Prostate gland (tissue), 2 donors: Measurements from ENCODE around the gene TBC1D5. TPM values are rescaled to one million over a fixed set of nuclear protein-coding genes. Genes with fewer than 3 reads are reported as not detected.
A peak's percentile ranks its signal among the peaks of the same experiment; 100 is the strongest.

Experiments used
- DNase-seq: peaks from one replicate; pipeline ENCODE4 v3.0.0-alpha.2; 2019; ENCODE audit warnings: low spot score
- H3K27ac ChIP-seq, 2 donors: fragments of 200-600 bp; sonication (generic); 2 replicates each; pipeline ENCODE4 v1.5.1; 2017 to 2019
- H3K27me3 ChIP-seq: fragments of 200-600 bp; sonication (generic); replicated peaks from 2 replicates; pipeline ENCODE4 v1.5.1; 2019; ENCODE audit not compliant: insufficient read depth
- H3K36me3 ChIP-seq, 2 donors: fragments of 200-600 bp; sonication (generic); 1 replicate in 1 of 2; 2 replicates in 1 of 2; pipeline versions ENCODE4 v1.5.1 to v1.8.1; 2017 to 2019
- H3K4me1 ChIP-seq: fragments of 200-600 bp; sonication (generic); replicated peaks from 2 replicates; pipeline ENCODE4 v1.5.1; 2019
- H3K4me3 ChIP-seq, 2 donors: fragments of 200-600 bp; sonication (generic); 2 replicates each; pipeline ENCODE4 v1.5.1; 2017 to 2019
- H3K9me3 ChIP-seq: fragments of 200-600 bp; sonication (generic); 2 replicates; pipeline ENCODE4 v1.5.1; 2017
- CTCF ChIP-seq, 4 experiments: fragments of 200-600 bp in 2 of 4; fragments of 450-650 bp in 2 of 4; sonication (generic) in 2 of 4; IDR thresholded peaks; 1 replicate in 3 of 4; 2 replicates in 1 of 4; pipeline ENCODE4 v1.5.1; 2016 to 2019; ENCODE audit warnings: antibody characterized with exemption in 4 of 4, mild to moderate bottlenecking in 2 of 4, moderate library complexity in 2 of 4
- POLR2A ChIP-seq: fragments of 450-650 bp; IDR thresholded peaks from one replicate; pipeline ENCODE4 v1.6.1; 2016; ENCODE audit warnings: antibody characterized with exemption, mild to moderate bottlenecking
- POLR2AphosphoS5 ChIP-seq: sonication (generic); formaldehyde crosslinking; IDR thresholded peaks from one replicate; pipeline ENCODE4 v1.6.1; 2017; ENCODE audit warnings: antibody characterized with exemption
- whole genome bisulfite sequencing: methylation state at CpG from one replicate; pipeline ENCODE4 v1.1.5; 2018; 5-methylcytosine and 5-hydroxymethylcytosine counted together
- intact Hi-C: fragments of 100-400 bp; cut with DNase I; formaldehyde crosslinking; loops from one replicate; pipeline ENCODE4 v1.14.2; 2022
- total RNA-seq, 2 donors: library from RNA; depleted of rRNA; stranded (reverse); fragments of >200 nt; gene quantifications; one replicate each; pipeline ENCODE4 v1.1.0, GENCODE V29; 2016

Gene TBC1D5
- total RNA-seq, 2 donors from 2014 or later, result 64.8 to 99.2 TPM

GRCh38 chr3:17266846-17267245 lies 475.6 kb downstream of the TBC1D5 start:
- no peak for TF ChIP-seq POLR2AphosphoS5
- TF ChIP-seq POLR2A, result no peak
- H3K4me3 ChIP-seq, result no peak overlapping the region
- H3K36me3 ChIP-seq, result no peaks in the 10 kb centered on the region
- no peaks in the 10 kb centered on the region for H3K4me1 ChIP-seq
- no peaks in the 10 kb centered on the region for H3K27me3 ChIP-seq
- WGBS, result 95% methylated on average over 5 of the region's 5 CpGs
- DNase-seq, result no peak
- no peak overlapping the region for H3K27ac ChIP-seq
- H3K9me3 ChIP-seq, result no peaks in the 10 kb centered on the region
- intact Hi-C loops, result no loop called here

- H3K4me1 ChIP-seq, result no peaks in the 10 kb centered on the region
- TF ChIP-seq CTCF (IDR thresholded peaks at IDR 0.05) (no peak), POLR2A (no peak), POLR2AphosphoS5 (no peak)
- WGBS, result 97% methylated on average over 3 of the region's 3 CpGs
- H3K27me3 ChIP-seq, result no peaks in the 10 kb centered on the region
- H3K9me3 ChIP-seq, result no peaks in the 10 kb centered on the region
- intact Hi-C loops, result no loop called here
- H3K4me3 ChIP-seq, result no peak overlapping the region
- DNase-seq, result no peak
- no peaks in the 10 kb centered on the region for H3K36me3 ChIP-seq
- no peak overlapping the region for H3K27ac ChIP-seq
These were observed 480.6 kb downstream of the TBC1D5 start for GRCh38 chr3:17261627-17262369.

- intact Hi-C loops, result no loop called here
- no peak overlapping the region for H3K4me3 ChIP-seq
- H3K27ac ChIP-seq, result no peak overlapping the region
- H3K4me1 ChIP-seq, result no peaks in the 10 kb centered on the region
- no peaks in the 10 kb centered on the region for H3K36me3 ChIP-seq
- no peak for DNase-seq
- no peaks in the 10 kb centered on the region for H3K27me3 ChIP-seq
- TF ChIP-seq POLR2A, result no peak
- no peak for TF ChIP-seq CTCF (IDR thresholded peaks at IDR 0.05)
- TF ChIP-seq POLR2AphosphoS5, result no peak
- H3K9me3 ChIP-seq, result no peaks in the 10 kb centered on the region
These were observed 482.2 kb downstream of the TBC1D5 start for GRCh38 chr3:17260257-17260656.

- Histone ChIP-seq H3K27me3 (no peaks in the 10 kb centered on the region), H3K4me3 (no peak overlapping the region), H3K9me3 (no peaks in the 10 kb centered on the region), H3K27ac (no peak overlapping the region), H3K4me1 (no peaks in the 10 kb centered on the region), H3K36me3 (no peaks in the 10 kb centered on the region)
- intact Hi-C loops, result loop anchor here (5.0 to 10.0 kb wide), 2 partner anchors 153 to 585 kb away; no protein-coding TSS in a partner anchor
- 90% methylated on average over 5 of the region's 5 CpGs for WGBS
- DNase-seq, result no peak
- TF ChIP-seq POLR2AphosphoS5, result no peak
- no peak for TF ChIP-seq CTCF (IDR thresholded peaks at IDR 0.05)
- TF ChIP-seq POLR2A, result no peak
These were observed 482.7 kb downstream of the TBC1D5 start for GRCh38 chr3:17259685-17260084.

GRCh38 chr3:17258823-17259436 lies 483.5 kb downstream of the TBC1D5 start:
- H3K9me3 ChIP-seq, result no peaks in the 10 kb centered on the region
- WGBS, result 39% methylated on average over 3 of the region's 3 CpGs
- no peak overlapping the region for H3K27ac ChIP-seq
- no peak for DNase-seq
- H3K4me3 ChIP-seq, result no peak overlapping the region
- no peak for TF ChIP-seq POLR2AphosphoS5
- TF ChIP-seq CTCF (IDR thresholded peaks at IDR 0.05), result peak; percentile 46 to 68 (median 64)
- H3K4me1 ChIP-seq, result no peaks in the 10 kb centered on the region
- intact Hi-C loops, result loop anchor here (5.0 to 10.0 kb wide), 2 partner anchors 153 to 586 kb away; no protein-coding TSS in a partner anchor
- H3K36me3 ChIP-seq, result no peaks in the 10 kb centered on the region
- no peaks in the 10 kb centered on the region for H3K27me3 ChIP-seq
